Measurements from ENCODE around the gene MVB12B.

Gene MVB12B

GRCh38 chr9:126463426-126463825, 136.8 kb downstream of the MVB12B start:
- DNase-seq (ENCODE audit: low read depth) = no peak
- no peak overlapping the region for H3K4me3 ChIP-seq (ENCODE audit: low read depth, low read length)
- in situ Hi-C loops (cut with HindIII; ENCODE audit: low sequenced_read_pairs) = loop anchor here (5.0 kb wide), 1 partner anchor 101 kb away; no protein-coding TSS in a partner anchor
- TF ChIP-seq, protein P1, sequence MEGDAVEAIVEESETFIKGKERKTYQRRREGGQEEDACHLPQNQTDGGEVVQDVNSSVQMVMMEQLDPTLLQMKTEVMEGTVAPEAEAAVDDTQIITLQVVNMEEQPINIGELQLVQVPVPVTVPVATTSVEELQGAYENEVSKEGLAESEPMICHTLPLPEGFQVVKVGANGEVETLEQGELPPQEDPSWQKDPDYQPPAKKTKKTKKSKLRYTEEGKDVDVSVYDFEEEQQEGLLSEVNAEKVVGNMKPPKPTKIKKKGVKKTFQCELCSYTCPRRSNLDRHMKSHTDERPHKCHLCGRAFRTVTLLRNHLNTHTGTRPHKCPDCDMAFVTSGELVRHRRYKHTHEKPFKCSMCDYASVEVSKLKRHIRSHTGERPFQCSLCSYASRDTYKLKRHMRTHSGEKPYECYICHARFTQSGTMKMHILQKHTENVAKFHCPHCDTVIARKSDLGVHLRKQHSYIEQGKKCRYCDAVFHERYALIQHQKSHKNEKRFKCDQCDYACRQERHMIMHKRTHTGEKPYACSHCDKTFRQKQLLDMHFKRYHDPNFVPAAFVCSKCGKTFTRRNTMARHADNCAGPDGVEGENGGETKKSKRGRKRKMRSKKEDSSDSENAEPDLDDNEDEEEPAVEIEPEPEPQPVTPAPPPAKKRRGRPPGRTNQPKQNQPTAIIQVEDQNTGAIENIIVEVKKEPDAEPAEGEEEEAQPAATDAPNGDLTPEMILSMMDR (IDR thresholded peaks at IDR 0.05; ENCODE audit: low read depth, low read length, missing control alignments) = no peak

- TF ChIP-seq, protein P1 (IDR thresholded peaks at IDR 0.05; ENCODE audit: low read depth, low read length, missing control alignments) = no peak
- in situ Hi-C loops (cut with HindIII; ENCODE audit: low sequenced_read_pairs) = loop anchor here (5.0 kb wide), 1 partner anchor 103 kb away; no protein-coding TSS in a partner anchor
- H3K4me3 ChIP-seq (ENCODE audit: low read depth, low read length) = no peak overlapping the region
- DNase-seq (ENCODE audit: low read depth) = no peak
These were observed 138.2 kb downstream of the MVB12B start for GRCh38 chr9:126464694-126465441.

DNA sequence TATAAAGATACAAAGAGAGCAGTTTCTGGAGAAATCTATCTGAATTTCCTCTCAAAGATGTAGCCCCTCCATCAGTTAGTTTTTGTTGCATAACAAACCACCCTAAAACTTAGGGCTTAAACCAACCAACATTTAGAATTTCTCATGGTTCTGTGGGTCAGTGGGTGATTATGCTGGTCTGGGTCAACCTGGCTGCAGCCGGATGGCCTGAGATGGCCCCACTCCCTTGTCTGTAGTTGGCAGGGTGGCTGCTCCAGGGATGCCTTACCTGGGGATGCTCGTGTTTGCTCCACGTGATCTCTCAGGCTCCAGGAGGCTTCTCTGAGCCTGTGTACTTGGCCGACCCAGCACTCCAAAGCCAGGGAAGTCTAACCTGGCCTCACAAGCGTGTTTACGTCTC, 139.3 kb downstream of the MVB12B start:
- in situ Hi-C loops (cut with HindIII; ENCODE audit: low sequenced_read_pairs) = no loop called here
- no peak for DNase-seq (ENCODE audit: low read depth)
- H3K4me3 ChIP-seq (ENCODE audit: low read depth, low read length) = no peak overlapping the region
- TF ChIP-seq, protein P1 (IDR thresholded peaks at IDR 0.05; ENCODE audit: low read depth, low read length, missing control alignments) = no peak

DNA sequence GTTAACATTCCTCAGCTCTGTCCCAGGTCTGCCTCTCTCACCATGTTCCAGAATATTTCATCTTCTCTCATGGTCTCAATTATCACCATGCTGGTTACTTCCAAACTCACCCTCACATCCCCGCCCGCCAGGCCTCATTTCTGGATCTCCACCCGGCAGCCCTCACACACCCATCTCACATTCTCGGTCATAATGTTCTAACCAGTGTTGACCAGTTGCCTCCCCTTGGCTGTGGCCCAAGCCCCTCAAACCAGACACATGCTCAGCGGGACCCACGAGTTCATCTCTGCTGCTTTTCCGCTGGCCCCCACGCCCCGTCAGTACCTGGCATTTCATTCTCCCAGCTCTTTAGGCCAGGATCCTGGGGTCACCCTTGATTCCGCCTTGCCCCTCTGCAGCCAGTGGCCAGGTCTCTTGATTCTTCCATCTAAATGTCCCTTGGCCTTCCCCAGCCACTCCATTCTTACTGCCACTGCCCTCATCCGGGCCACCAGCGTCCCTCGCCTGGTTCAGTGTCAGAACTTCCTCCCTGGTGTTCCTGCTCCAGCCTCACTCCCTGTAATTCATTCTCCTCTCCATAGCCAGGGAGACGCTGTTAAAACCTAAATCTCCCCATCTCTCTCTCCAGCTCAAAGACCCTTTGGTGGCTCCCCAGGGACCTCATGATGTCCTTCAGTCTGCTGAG, 141.7 kb downstream of the MVB12B start:
- in situ Hi-C loops (cut with HindIII; ENCODE audit: low sequenced_read_pairs) = no loop called here
- no peak for DNase-seq (ENCODE audit: low read depth)
- TF ChIP-seq, protein P1 (IDR thresholded peaks at IDR 0.05; ENCODE audit: low read depth, low read length, missing control alignments) = no peak
- H3K4me3 ChIP-seq (ENCODE audit: low read depth, low read length) = no peak overlapping the region

DNA sequence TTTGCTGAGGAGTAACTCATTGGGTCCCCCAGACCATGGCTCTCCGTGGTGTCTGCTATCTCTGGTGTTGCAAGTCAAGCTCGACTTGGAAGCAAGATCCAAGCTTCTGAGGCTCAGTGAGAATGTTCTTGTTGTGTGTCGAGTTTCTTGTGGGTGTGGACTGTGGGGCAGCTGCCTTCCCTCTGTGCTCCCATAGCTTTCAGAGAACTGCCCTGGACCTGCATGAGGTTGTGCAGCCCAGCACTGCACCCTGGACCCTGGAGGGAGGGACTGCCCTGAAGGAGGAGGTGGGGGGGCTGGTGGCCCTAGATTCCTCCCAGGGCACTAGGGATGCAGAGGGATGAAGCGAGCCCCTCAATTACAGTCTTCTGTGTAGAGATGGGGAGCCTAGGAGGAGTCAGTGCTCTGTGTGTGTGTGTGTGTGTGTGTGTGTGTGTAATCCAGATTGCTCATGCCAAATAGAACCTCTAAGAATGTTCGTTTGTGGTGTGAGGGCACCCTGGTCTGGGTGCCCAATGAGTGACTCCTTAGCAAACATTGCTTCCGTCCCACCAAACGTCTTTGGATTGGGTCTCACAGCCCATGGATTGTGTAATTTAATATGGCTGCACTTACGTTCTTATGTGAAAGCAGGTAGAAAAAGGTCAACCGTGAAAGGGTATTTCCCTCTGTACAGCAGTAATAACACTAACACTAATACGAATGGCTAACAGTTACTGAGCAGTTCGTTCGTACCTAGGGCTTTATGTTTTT, 143.8 kb downstream of the MVB12B start:
- no peak overlapping the region for H3K4me3 ChIP-seq (ENCODE audit: low read depth, low read length)
- TF ChIP-seq, protein P1 (IDR thresholded peaks at IDR 0.05; ENCODE audit: low read depth, low read length, missing control alignments) = no peak
- DNase-seq (ENCODE audit: low read depth) = no peak
- in situ Hi-C loops (cut with HindIII; ENCODE audit: low sequenced_read_pairs) = no loop called here

GRCh38 chr9:126471084-126471624, 144.5 kb downstream of the MVB12B start:
- in situ Hi-C loops (cut with HindIII; ENCODE audit: low sequenced_read_pairs) = no loop called here
- TF ChIP-seq, protein P1 (IDR thresholded peaks at IDR 0.05; ENCODE audit: low read depth, low read length, missing control alignments) = no peak
- no peak for DNase-seq (ENCODE audit: low read depth)
- H3K4me3 ChIP-seq (ENCODE audit: low read depth, low read length) = no peak overlapping the region

Data from astrocyte of the cerebellum (primary cell).